Mammary epithelial cell (primary cell): ENCODE measurements around the gene CENPO.

Source experiments
- CTCF ChIP-seq, 2 donors: IDR thresholded peaks in 1 of 2; conservative IDR thresholded peaks in 1 of 2; 2 replicates each; pipeline ENCODE4 v1.5.1; 2011 to 2012; ENCODE audit warnings: inconsistent platforms in 2 of 2, low read length in 2 of 2, mild to moderate bottlenecking in 2 of 2, control low read depth in 1 of 2, low read depth in 1 of 2; ENCODE audit not compliant: insufficient read depth in 1 of 2; ENCODE audit errors: extremely low read depth in 1 of 2
- EZH2 ChIP-seq: IDR thresholded peaks from 2 replicates; pipeline ENCODE4 v1.6.1; 2012; ENCODE audit warnings: low read length, inconsistent platforms, borderline replicate concordance

- TF ChIP-seq CTCF (conservative IDR thresholded peaks at IDR 0.05 in 1 of 2, IDR thresholded peaks at IDR 0.05 in 1 of 2; ENCODE audit: extremely low read depth in 1 of 2, insufficient read depth in 1 of 2, low read depth in 1 of 2, low read length in 2 of 2) (no peak), EZH2 (no peak)
Observed at GRCh38 chr2:24761866-24762265, 31.4 kb upstream of the CENPO start.
